GM13976 (cell line): ENCODE data around the gene LRRC37B.

Experiments
- DNase-seq: peaks from one replicate; pipeline ENCODE4 v3.0.0; 2012; ENCODE audit warnings: low spot score
- CTCF ChIP-seq: IDR thresholded peaks from 2 replicates; pipeline ENCODE4 v1.5.1; 2012; ENCODE audit warnings: borderline replicate concordance, mild to moderate bottlenecking; ENCODE audit not compliant: insufficient read depth; ENCODE audit errors: extremely low read depth, missing control alignments, control extremely low read depth
- in situ Hi-C: fragments of 300-500 bp; cut with MboI; formaldehyde crosslinking; loops from one replicate; pipeline ENCODE4 v1.12.0; 2022; ENCODE audit warnings: low sequenced_read_pairs, mixed read lengths, inconsistent platforms; ENCODE audit not compliant: unreplicated experiment

Gene LRRC37B

GRCh38 chr17:32100971-32101631 lies 93.9 kb downstream of the LRRC37B start:
- TF ChIP-seq CTCF, result no peak
- no peak for DNase-seq
- in situ Hi-C loops, result no loop called here

GRCh38 chr17:32102172-32102571 lies 95.0 kb downstream of the LRRC37B start:
- TF ChIP-seq CTCF, result no peak
- in situ Hi-C loops, result no loop called here
- DNase-seq, result no peak

GRCh38 chr17:32102646-32103186 lies 95.5 kb downstream of the LRRC37B start:
- in situ Hi-C loops, result no loop called here
- no peak for DNase-seq
- no peak for TF ChIP-seq CTCF
